HepG2 (cell line): ENCODE results near the gene CAMTA1. TPM values are rescaled to one million over a fixed set of nuclear protein-coding genes. Genes with fewer than 3 reads are reported as not detected.

Source experiments
- ATAC-seq: fragments of 200-7000 bp; cut with Tn5 transposase; 3 replicates; pipeline ENCODE4 v1.9.1; 2020; ENCODE audit warnings: mild to moderate bottlenecking, moderate library complexity
- BruUV-seq: library from RNA; stranded (reverse); fragments of 400-500 nt; replicated peaks from 2 replicates; lab custom pipeline; 2021; lab: Mats Ljungman, UMichigan
- CTCF ChIA-PET: fragments of 300-600 bp; formaldehyde crosslinking; extraction: SDS; loops from one replicate; lab custom pipeline; 2021; ENCODE audit warnings: low total read pairs, inconsistent platforms, low intra/inter-chr PET ratio; lab: Yijun Ruan, JAX
- POLR2A ChIA-PET: fragments of 350-600 bp; sonication (Branson Sonifier 250); formaldehyde crosslinking; loops from one replicate; lab custom pipeline; 2020; ENCODE audit warnings: antibody characterized with exemption, inconsistent platforms; lab: Yijun Ruan, JAX
- DNase-seq: peaks from one replicate; pipeline ENCODE4 v3.0.0-alpha.2; 2015; ENCODE audit warnings: low spot score
- FAIRE-seq: peaks from 3 replicates; lab custom pipeline; 2011; peaks lifted over from hg19 to GRCh38; lab: Jason Lieb, UNC
- H2AFZ ChIP-seq: one replicate; pipeline ENCODE4 v1.6.1; 2011; ENCODE audit warnings: low read length, inconsistent platforms
- H3K27ac ChIP-seq: fragments of 300-600 bp; 3 replicates; pipeline ENCODE4 v1.8.0; 2011; ENCODE audit warnings: mixed run types, mild to moderate bottlenecking, mixed read lengths, low read length, inconsistent platforms; ENCODE audit not compliant: insufficient read depth; ENCODE audit errors: extremely low read length
- H3K27me3 ChIP-seq, 2 experiments: fragments of 200-600 bp in 1 of 2; 2 replicates in 1 of 2; 3 replicates in 1 of 2; pipeline versions ENCODE4 v1.6.0 to v1.8.0; 2011; ENCODE audit warnings: low read length in 2 of 2, mild to moderate bottlenecking in 2 of 2, moderate library complexity in 2 of 2, inconsistent platforms in 1 of 2; ENCODE audit not compliant: insufficient read depth in 2 of 2, control insufficient read depth in 1 of 2
- H3K36me3 ChIP-seq, 2 experiments: fragments of 200-600 bp in 1 of 2; replicated peaks in 1 of 2; 2 replicates in 1 of 2; 3 replicates in 1 of 2; pipeline versions ENCODE4 v1.5.1 to v1.8.0; 2011; ENCODE audit warnings: low read length in 2 of 2, inconsistent platforms in 1 of 2; ENCODE audit not compliant: insufficient read depth in 2 of 2, control insufficient read depth in 1 of 2
- H3K4me1 ChIP-seq: 2 replicates; pipeline ENCODE4 v1.5.1; 2012; ENCODE audit warnings: low read length, inconsistent platforms; ENCODE audit not compliant: insufficient read depth
- H3K4me2 ChIP-seq: 2 replicates; pipeline ENCODE4 v1.6.0; 2011; ENCODE audit warnings: low read depth, low read length, inconsistent platforms
- H3K4me3 ChIP-seq, 3 experiments: fragments of 200-600 bp in 1 of 3; sonication (generic), shearing (Covaris generic) in 1 of 3; replicated peaks in 1 of 3; 2 replicates each; pipeline ENCODE4 v1.5.1; 2011 to 2016; ENCODE audit warnings: low read length in 3 of 3, inconsistent platforms in 2 of 3, low read depth in 2 of 3, mild to moderate bottlenecking in 2 of 3, control low read depth in 1 of 3, mixed read lengths in 1 of 3; ENCODE audit not compliant: insufficient read depth in 1 of 3
- H3K79me2 ChIP-seq: one replicate; pipeline ENCODE4 v1.6.1; 2011; ENCODE audit warnings: low read length, inconsistent platforms; ENCODE audit not compliant: insufficient read depth
- H3K9ac ChIP-seq: 2 replicates; pipeline ENCODE4 v1.6.0; 2011; ENCODE audit warnings: mild to moderate bottlenecking, low read depth, low read length, inconsistent platforms; ENCODE audit not compliant: insufficient read depth
- H3K9me3 ChIP-seq: 2 replicates; pipeline ENCODE4 v1.5.1; 2012; ENCODE audit warnings: mild to moderate bottlenecking, low read length
- H4K20me1 ChIP-seq: 2 replicates; pipeline ENCODE4 v1.6.0; 2011; ENCODE audit warnings: inconsistent platforms, mild to moderate bottlenecking, low read length, moderate library complexity; ENCODE audit not compliant: insufficient read depth
- MAZ ChIP-seq, 2 experiments: sonication (generic) in 1 of 2; formaldehyde crosslinking in 1 of 2; IDR thresholded peaks; 2 replicates each; pipeline versions ENCODE4 v1.5.0 to v1.6.1; 2012 to 2020; ENCODE audit warnings: low read depth in 2 of 2, mild to moderate bottlenecking in 2 of 2, borderline replicate concordance in 1 of 2, improper control_type of control experiment in 1 of 2, low read length in 1 of 2, missing genetic modification reagents in 1 of 2, moderate library complexity in 1 of 2
- NPAS2 ChIP-seq: sonication (generic); formaldehyde crosslinking; IDR thresholded peaks from 2 replicates; pipeline ENCODE4 v1.8.0; 2022; ENCODE audit warnings: mild to moderate bottlenecking, missing genetic modification reagents, borderline replicate concordance
- ZNF274 ChIP-seq: sonication (generic); formaldehyde crosslinking; IDR thresholded peaks from 2 replicates; pipeline ENCODE4 v1.5.1; 2020; ENCODE audit warnings: mild to moderate bottlenecking, missing genetic modification reagents
- ZNF317 ChIP-seq: sonication (generic); formaldehyde crosslinking; IDR thresholded peaks from 2 replicates; pipeline ENCODE4 v1.5.0; 2020; ENCODE audit warnings: mild to moderate bottlenecking, missing genetic modification reagents
- WGBS: methylation state at CpG from one replicate; pipeline ENCODE4 v1.1.6; 2017; ENCODE audit warnings: low lambda C conversion rate; 5-methylcytosine and 5-hydroxymethylcytosine counted together
- in situ Hi-C: cut with HindIII; loops from 2 replicates; pipeline ENCODE4 v1.10.0; 2017; ENCODE audit warnings: low pct_unique_long_range_greater_than_20kb; ENCODE audit not compliant: extremely low pct_ligation_motif_present
- intact Hi-C: fragments of 100-400 bp; cut with micrococcal nuclease; formaldehyde crosslinking; loops from one replicate; pipeline ENCODE4 v1.10.0; 2022; ENCODE audit not compliant: unreplicated experiment
- polyA plus RNA-seq, 8 experiments: library from polyadenylated mRNA; depleted of rRNA in 3 of 8; stranded (reverse) in 7 of 8; unstranded in 1 of 8; fragments of >200 nt; fragmentation: Illumina TruSeq in 4 of 8; extraction: Trizol in 4 of 8; gene quantifications; 2 replicates each; pipeline versions ENCODE4 v1.2.1 to v1.2.3, GENCODE V29; 2011 to 2016; ENCODE audit warnings: low read depth in 4 of 8, missing spikeins in 1 of 8, mixed read lengths in 1 of 8; ENCODE audit not compliant: insufficient read depth in 1 of 8
- total RNA-seq, 5 experiments: library from RNA; depleted of rRNA; stranded (reverse); fragments of >200 nt; fragmentation: Illumina TruSeq; extraction: Trizol; gene quantifications; 2 replicates each; pipeline ENCODE4 v1.2.3, GENCODE V29; 2016; ENCODE audit warnings: low read depth in 1 of 5
- TF ChIP-seq, protein P1 (sequence below): sonication (generic); formaldehyde crosslinking; IDR thresholded peaks from 2 replicates; pipeline ENCODE4 v1.4.0; 2020; ENCODE audit warnings: mild to moderate bottlenecking, low read depth, missing genetic modification reagents
- TF ChIP-seq, protein P2 (sequence below): sonication (generic); formaldehyde crosslinking; IDR thresholded peaks from 2 replicates; pipeline ENCODE4 v1.4.0; 2020; ENCODE audit warnings: mild to moderate bottlenecking, missing genetic modification reagents
- TF ChIP-seq, protein P3 (sequence below): sonication (generic); formaldehyde crosslinking; IDR thresholded peaks from 2 replicates; pipeline ENCODE4 v1.4.0; 2020; ENCODE audit warnings: missing genetic modification reagents
- TF ChIP-seq, protein P4 (sequence below): sonication (generic); formaldehyde crosslinking; IDR thresholded peaks from 2 replicates; pipeline ENCODE4 v1.4.0; 2020; ENCODE audit warnings: missing genetic modification reagents

Gene CAMTA1
- total and polyA plus RNA-seq, 2 of the 13 experiments (the other 11 are each of a cell fraction or from before 2014, with no cell fraction given), result 25.0 to 36.4 TPM

DNA sequence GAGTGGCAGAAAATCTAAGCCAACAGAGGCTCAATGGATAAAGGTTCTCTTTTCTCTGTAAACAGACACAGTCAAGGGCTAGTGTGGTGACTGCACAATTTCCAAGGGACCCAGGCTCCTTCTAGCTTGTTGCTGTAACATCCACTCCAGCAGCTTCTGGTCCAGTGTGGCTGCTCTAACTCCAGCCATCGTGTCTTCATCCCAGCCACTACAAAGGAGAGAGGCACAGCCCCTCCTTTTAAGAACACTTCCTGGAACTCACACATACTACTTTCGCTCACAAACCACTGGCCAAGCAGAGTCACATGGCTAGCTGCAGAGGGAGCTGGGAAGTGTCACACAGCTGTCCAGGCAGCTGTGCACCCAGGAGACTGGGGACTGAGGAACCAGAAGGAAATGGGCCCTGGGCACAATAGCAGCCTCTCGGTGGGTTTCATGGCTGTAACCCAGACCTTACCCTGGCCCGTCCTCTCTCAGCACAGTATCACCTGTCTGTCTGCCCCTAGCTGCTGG is 797.3 kb downstream of the CAMTA1 start (continued):
- TF ChIP-seq, protein P1, sequence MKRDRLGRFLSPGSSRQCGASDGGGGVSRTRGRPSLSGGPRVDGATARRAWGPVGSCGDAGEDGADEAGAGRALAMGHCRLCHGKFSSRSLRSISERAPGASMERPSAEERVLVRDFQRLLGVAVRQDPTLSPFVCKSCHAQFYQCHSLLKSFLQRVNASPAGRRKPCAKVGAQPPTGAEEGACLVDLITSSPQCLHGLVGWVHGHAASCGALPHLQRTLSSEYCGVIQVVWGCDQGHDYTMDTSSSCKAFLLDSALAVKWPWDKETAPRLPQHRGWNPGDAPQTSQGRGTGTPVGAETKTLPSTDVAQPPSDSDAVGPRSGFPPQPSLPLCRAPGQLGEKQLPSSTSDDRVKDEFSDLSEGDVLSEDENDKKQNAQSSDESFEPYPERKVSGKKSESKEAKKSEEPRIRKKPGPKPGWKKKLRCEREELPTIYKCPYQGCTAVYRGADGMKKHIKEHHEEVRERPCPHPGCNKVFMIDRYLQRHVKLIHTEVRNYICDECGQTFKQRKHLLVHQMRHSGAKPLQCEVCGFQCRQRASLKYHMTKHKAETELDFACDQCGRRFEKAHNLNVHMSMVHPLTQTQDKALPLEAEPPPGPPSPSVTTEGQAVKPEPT, result no peak

DNA sequence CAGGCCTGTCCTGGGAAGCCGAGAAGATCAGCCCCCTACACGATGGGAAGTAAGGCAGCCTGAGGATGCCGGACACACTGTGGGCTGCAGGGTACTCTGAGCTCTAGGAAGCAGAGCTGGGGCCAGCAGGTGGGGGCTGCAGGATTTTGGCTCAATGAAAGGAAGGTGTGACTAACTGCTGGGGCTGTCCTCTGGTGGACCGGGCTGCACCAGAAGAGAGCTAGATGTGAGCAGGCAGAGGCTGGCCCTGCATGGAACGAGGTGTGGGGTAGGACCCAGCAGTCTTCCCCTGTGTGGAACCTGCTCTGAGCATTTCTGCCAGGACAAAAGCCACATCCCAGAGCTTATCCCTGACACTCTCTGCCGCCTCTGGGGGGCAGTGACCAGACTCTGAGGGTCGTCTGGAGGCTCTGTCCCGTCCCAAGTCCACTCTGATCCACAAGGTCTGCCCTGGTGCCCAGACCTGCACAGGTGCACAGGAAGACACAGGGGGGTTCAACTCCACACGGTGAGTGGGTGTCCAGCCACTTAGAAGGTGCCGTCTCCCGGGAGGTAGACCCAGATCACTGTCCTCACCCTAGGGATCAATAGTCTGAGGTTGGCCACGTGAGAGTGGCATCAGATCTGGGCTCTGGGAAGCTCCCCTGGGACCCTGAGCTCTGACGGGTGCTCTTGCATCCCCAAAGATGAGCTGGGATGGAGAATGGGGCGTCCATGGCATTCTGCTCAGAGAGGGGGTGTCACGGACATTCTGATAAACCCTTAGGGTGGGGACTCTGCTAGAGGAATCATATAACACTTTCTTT is 798.2 kb downstream of the CAMTA1 start:
- H3K4me1 ChIP-seq, result no peaks in the 10 kb centered on the region
- H3K27me3 ChIP-seq, result peaks cover 4 to 42% of the 10 kb centered on the region in 2 experiments; a peak in 4 of 5 replicates
- no peak overlapping the region for H3K4me3 ChIP-seq
- CTCF ChIA-PET, result no interaction called here
- in situ Hi-C loops, result no loop called here
- H3K9ac ChIP-seq, result no peak overlapping the region
- H3K36me3 ChIP-seq, result no peaks in the 10 kb centered on the region
- H3K27ac ChIP-seq, result no peak overlapping the region
- POLR2A ChIA-PET, result no interaction called here
- 8% methylated on average over 10 of the region's 15 CpGs for WGBS
- H3K9me3 ChIP-seq, result no peaks in the 10 kb centered on the region
- H4K20me1 ChIP-seq, result no peaks in the 10 kb centered on the region
- no peak overlapping the region for H3K4me2 ChIP-seq
- DNase-seq (no peak), ATAC-seq (no peak)
- no TSS peak for BruUV-seq
- intact Hi-C loops, result no loop called here
- no peak overlapping the region for H2AFZ ChIP-seq
- no peaks in the 10 kb centered on the region for H3K79me2 ChIP-seq
- TF ChIP-seq, protein P2, sequence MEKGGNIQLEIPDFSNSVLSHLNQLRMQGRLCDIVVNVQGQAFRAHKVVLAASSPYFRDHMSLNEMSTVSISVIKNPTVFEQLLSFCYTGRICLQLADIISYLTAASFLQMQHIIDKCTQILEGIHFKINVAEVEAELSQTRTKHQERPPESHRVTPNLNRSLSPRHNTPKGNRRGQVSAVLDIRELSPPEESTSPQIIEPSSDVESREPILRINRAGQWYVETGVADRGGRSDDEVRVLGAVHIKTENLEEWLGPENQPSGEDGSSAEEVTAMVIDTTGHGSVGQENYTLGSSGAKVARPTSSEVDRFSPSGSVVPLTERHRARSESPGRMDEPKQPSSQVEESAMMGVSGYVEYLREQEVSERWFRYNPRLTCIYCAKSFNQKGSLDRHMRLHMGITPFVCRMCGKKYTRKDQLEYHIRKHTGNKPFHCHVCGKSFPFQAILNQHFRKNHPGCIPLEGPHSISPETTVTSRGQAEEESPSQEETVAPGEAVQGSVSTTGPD (CRISPR knock-in tag), result no peak
- TF ChIP-seq NPAS2 (CRISPR knock-in tag) (no peak), ZNF274 (CRISPR knock-in tag) (no peak), ZNF317 (no peak), MAZ (IDR thresholded peaks at IDR 0.05; ENCODE audit: borderline replicate concordance, low read depth, low read length) (no peak), MAZ (CRISPR knock-in tag; IDR thresholded peaks at IDR 0.05; ENCODE audit: low read depth) (no peak)
- TF ChIP-seq, protein P3, sequence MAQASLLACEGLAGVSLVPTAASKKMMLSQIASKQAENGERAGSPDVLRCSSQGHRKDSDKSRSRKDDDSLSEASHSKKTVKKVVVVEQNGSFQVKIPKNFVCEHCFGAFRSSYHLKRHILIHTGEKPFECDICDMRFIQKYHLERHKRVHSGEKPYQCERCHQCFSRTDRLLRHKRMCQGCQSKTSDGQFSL (CRISPR knock-in tag), result no peak
- TF ChIP-seq, protein P4, sequence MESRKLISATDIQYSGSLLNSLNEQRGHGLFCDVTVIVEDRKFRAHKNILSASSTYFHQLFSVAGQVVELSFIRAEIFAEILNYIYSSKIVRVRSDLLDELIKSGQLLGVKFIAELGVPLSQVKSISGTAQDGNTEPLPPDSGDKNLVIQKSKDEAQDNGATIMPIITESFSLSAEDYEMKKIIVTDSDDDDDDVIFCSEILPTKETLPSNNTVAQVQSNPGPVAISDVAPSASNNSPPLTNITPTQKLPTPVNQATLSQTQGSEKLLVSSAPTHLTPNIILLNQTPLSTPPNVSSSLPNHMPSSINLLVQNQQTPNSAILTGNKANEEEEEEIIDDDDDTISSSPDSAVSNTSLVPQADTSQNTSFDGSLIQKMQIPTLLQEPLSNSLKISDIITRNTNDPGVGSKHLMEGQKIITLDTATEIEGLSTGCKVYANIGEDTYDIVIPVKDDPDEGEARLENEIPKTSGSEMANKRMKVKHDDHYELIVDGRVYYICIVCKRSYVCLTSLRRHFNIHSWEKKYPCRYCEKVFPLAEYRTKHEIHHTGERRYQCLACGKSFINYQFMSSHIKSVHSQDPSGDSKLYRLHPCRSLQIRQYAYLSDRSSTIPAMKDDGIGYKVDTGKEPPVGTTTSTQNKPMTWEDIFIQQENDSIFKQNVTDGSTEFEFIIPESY (CRISPR knock-in tag), result no peak
- TF ChIP-seq, all 625 proteins: peak for 0
- no peak for FAIRE-seq
